Mucosa of descending colon (tissue), 3 donors: Measurements from ENCODE around the gene CKAP4. TPM values are rescaled to one million over a fixed set of nuclear protein-coding genes. Genes with fewer than 3 reads are reported as not detected.
A peak's percentile ranks its signal among the peaks of the same experiment; 100 is the strongest.
"Not testable (repeated sequence)": the region's sequence is repeated elsewhere in the genome, so short reads cannot be mapped to it uniquely, and the experiment has no call there.

Experiments used
- ATAC-seq: fragments of 200-7000 bp; cut with Tn5 transposase; one replicate; pipeline ENCODE4 v1.9.1; 2020; ENCODE audit warnings: mild to moderate bottlenecking, moderate library complexity
- DNase-seq, 3 donors: peaks; one replicate each; pipeline ENCODE4 v3.0.0-alpha.2; 2020
- H3K36me3 ChIP-seq: fragments of 200-600 bp; one replicate; pipeline ENCODE4 v1.8.0; 2021; ENCODE audit warnings: low read depth, mild to moderate bottlenecking
- H3K4me1 ChIP-seq: fragments of 200-600 bp; one replicate; pipeline ENCODE4 v1.8.0; 2021; ENCODE audit warnings: low read depth, mild to moderate bottlenecking
- H3K4me3 ChIP-seq: fragments of 200-600 bp; one replicate; pipeline ENCODE4 v1.8.0; 2021; ENCODE audit warnings: mild to moderate bottlenecking
- H3K9me3 ChIP-seq: fragments of 200-600 bp; one replicate; pipeline ENCODE4 v1.8.0; 2021; ENCODE audit warnings: mild to moderate bottlenecking
- intact Hi-C, 2 donors: fragments of 100-400 bp; cut with DNase I in 1 of 2; cut with micrococcal nuclease in 1 of 2; formaldehyde crosslinking; loops; one replicate each; pipeline versions ENCODE4 v1.11.0 to v1.11.1; 2022; cut with DNase I, micrococcal nuclease
- total RNA-seq, 3 donors: library from RNA; stranded (reverse); fragmentation: NEBNext Ultra II Directional in 2 of 3; extraction: Animal tissue kit (Norgen Biotek cat#: 25700) in 2 of 3; gene quantifications; one replicate each; pipeline versions ENCODE4 v1.2.1 to v1.2.4, GENCODE V29; 2021 to 2023
- TF ChIP-seq, protein P1 (sequence below): fragments of 200-600 bp; IDR thresholded peaks from one replicate; pipeline ENCODE4 v1.8.0; 2022; ENCODE audit warnings: antibody characterized with exemption, mild to moderate bottlenecking
- donor health status: DM: no; HTN: no; CAD: no; lungs with moderate emphysema.
- donor health status: DM: no; HTN: no; CAD: no.
- donor health status: DM: no; HTN: yes; CAD: no.

Gene CKAP4
- total RNA-seq, 3 donors from 2014 or later = 40.6 to 103 (median 46.8) TPM

DNA sequence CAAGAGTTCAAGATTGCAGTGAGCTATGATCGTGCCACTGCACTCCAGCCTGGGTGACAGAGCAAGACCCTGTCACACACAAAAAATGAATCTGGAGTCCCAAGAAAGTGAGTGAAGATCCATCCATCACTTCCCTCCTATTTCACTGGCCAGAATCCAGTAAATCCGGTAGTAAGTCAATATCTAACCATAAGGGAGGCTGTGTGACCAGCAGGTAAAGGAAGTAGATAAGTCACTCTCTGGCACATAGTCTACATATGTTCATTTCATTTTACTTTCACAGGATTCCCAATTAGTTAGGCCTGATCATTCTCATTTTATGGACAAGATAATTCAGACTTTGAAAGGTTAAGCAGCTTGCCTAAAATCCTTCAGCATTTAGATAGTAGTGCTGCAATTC lies 42.8 kb upstream of the CKAP4 start:
- ATAC-seq (peak; percentile 69), DNase-seq (no peak)
- Histone ChIP-seq H3K9me3 (no peaks in the 10 kb centered on the region), H3K4me3 (no peak overlapping the region), H3K36me3 (no peaks in the 10 kb centered on the region), H3K4me1 (no peaks in the 10 kb centered on the region)
- TF ChIP-seq, protein P1, sequence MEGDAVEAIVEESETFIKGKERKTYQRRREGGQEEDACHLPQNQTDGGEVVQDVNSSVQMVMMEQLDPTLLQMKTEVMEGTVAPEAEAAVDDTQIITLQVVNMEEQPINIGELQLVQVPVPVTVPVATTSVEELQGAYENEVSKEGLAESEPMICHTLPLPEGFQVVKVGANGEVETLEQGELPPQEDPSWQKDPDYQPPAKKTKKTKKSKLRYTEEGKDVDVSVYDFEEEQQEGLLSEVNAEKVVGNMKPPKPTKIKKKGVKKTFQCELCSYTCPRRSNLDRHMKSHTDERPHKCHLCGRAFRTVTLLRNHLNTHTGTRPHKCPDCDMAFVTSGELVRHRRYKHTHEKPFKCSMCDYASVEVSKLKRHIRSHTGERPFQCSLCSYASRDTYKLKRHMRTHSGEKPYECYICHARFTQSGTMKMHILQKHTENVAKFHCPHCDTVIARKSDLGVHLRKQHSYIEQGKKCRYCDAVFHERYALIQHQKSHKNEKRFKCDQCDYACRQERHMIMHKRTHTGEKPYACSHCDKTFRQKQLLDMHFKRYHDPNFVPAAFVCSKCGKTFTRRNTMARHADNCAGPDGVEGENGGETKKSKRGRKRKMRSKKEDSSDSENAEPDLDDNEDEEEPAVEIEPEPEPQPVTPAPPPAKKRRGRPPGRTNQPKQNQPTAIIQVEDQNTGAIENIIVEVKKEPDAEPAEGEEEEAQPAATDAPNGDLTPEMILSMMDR = no peak
- intact Hi-C loops = no loop called here

DNA sequence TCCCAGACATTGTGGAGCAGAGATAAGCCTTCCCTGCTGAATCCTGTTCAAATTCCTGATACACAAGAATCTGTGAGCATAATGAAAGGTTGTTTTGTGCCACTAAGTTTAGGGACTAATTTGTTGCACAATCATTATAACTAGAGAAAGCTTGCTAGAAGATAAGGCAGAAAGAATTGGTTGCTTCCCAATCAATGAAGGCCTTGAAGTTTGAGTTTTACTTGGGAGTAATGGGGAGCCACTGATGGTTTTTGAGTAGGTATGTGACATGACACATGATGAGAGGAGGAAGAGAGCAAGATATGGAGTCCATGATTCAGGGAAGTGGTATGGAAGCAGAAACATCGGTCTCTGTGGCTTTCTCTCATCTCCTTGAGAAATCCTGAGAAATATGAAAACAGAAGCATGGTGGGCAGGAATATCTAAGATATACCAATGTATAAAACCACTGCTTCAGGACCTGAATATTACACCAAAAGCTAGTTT lies 41.4 kb upstream of the CKAP4 start:
- no peak for ATAC-seq
- H3K36me3 ChIP-seq = no peaks in the 10 kb centered on the region
- no peaks in the 10 kb centered on the region for H3K9me3 ChIP-seq
- no peak overlapping the region for H3K4me3 ChIP-seq
- no peak for DNase-seq
- TF ChIP-seq, protein P1 = no peak
- intact Hi-C loops = no loop called here
- H3K4me1 ChIP-seq = no peaks in the 10 kb centered on the region

DNA sequence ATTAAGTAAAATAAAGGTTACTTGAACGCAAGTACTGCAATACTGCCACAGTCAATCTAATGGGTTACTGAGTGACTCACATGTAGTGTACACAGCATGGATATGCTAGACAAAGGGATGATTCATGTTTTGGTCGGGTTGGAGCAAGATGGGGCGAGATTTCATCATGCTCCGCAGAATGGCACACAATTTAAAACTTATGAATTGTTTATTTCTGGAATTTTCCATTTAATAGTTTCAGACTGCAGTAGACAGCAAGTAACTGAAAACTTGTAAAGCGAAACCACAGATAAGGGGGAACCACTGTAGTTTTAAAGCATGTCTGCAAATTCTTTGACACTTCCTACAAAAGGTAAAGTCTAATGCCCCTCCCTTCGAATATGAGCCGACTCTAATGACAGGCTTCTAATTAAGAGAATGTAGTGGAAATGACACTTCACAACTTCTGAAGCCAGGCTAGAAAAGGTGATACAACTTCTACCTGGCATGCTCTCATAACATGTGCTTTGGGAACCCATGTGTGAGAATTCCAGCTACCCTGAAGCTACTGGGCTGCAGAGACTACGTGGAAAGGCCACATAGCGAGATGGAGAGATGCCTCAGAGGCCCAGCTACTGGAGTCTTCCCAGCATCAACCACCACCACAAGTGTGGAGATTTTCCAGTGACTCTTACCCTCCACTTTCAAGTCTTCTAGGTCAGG lies 40.8 kb upstream of the CKAP4 start:
- Histone ChIP-seq H3K36me3 (no peaks in the 10 kb centered on the region), H3K4me1 (no peaks in the 10 kb centered on the region), H3K4me3 (no peak overlapping the region), H3K9me3 (no peaks in the 10 kb centered on the region)
- ATAC-seq (peak; percentile 83), DNase-seq (no peak)
- TF ChIP-seq, protein P1 = no peak
- intact Hi-C loops = no loop called here

DNA sequence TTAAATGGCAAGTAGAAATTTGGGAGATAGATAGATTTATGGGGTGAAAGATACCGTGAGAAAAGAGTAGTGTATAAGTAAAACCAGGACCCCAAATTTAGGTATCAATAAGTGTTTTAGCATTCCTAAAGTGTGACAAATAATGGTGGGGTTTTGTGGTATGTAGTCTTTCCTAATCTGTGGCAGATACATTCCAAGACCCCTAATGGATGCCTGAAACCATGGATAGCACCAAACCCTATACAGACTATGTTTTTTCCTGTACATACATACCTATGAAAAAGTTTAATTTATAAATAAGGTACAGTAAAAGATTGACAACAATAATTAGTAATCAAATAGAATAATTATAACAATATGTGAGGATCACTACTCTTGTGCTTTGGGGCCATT lies 40.3 kb upstream of the CKAP4 start:
- DNase-seq = no peak
- H3K36me3 ChIP-seq = no peaks in the 10 kb centered on the region
- intact Hi-C loops = no loop called here
- ATAC-seq = no peak
- no peak overlapping the region for H3K4me3 ChIP-seq
- no peaks in the 10 kb centered on the region for H3K9me3 ChIP-seq
- H3K4me1 ChIP-seq = no peaks in the 10 kb centered on the region
- TF ChIP-seq, protein P1 = no peak

DNA sequence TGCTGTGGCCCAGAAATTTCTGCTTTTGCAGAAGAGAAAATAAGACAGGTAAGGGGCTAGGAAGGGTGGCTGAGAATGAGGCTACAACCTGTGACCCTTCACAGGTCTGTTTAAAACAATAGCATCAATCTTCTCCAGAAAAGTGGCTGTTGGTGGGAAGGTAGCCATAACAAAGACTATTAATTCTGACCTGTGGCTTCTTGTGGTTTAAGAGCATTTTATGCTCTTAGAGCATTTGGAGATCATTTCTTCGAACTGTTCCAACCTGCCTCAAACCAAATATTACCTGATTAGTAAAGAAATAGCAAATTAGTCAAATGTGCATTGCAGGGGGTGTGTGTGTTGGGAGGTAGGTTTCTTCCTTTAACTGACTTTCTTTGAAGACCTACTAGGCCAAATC lies 39.5 kb upstream of the CKAP4 start:
- DNase-seq (no peak), ATAC-seq (no peak)
- H3K4me1 ChIP-seq = no peaks in the 10 kb centered on the region
- intact Hi-C loops = no loop called here
- no peaks in the 10 kb centered on the region for H3K9me3 ChIP-seq
- no peak overlapping the region for H3K4me3 ChIP-seq
- H3K36me3 ChIP-seq = no peaks in the 10 kb centered on the region
- TF ChIP-seq, protein P1 = no peak

DNA sequence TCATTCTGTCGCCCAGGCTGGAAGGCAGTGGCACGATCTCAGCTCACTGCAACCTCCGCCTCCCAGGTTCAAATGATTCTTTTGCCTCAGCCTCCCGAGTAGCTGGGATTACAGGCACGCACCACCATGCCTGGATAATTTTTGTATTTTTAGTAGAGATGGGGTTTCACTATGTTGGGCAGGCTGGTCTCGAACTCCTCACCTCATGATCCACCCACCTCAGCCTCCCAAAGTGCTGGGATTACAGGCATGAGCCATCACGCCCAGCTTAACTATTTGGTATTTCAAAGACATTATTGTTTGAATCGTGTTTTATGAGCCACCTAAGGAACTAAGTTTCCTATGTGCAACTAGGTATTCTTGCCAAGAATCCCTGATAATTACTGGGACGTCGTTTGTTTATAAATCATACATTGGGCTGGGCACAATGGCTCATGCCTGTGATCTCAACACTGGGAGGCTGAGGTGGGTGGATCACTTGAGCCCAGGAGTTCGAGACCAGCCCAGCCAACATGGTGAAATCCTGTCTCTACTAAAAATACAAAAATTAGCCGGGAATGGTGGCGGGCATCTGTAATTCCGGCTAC lies 38.8 kb upstream of the CKAP4 start:
- DNase-seq, H3K4me1 ChIP-seq, intact Hi-C loops, H3K36me3 ChIP-seq, H3K9me3 ChIP-seq, ATAC-seq, H3K4me3 ChIP-seq: not testable (repeated sequence)
